Muscle of back (tissue), 11 donors: Measurements from ENCODE around the gene ATAD2B. TPM values are rescaled to one million over a fixed set of nuclear protein-coding genes. Genes with fewer than 3 reads are reported as not detected.
"Not testable (repeated sequence)": the region's sequence is repeated elsewhere in the genome, so short reads cannot be mapped to it uniquely, and the experiment has no call there.

Experiments used
- DNase-seq, 3 donors: peaks; one replicate each; pipeline versions ENCODE4 v3.0.0 to v3.0.0-alpha.2; 2013
- polyA plus RNA-seq, 10 donors: library from polyadenylated mRNA; unstranded; fragments of 120-200 nt; gene quantifications; one replicate each; pipeline ENCODE4 v1.2.1, GENCODE V29; 2013; ENCODE audit not compliant: insufficient read length in 10 of 10

Gene ATAD2B
- polyA plus RNA-seq, 10 donors, result 10.2 to 15.5 (median 12.9) TPM

GRCh38 chr2:23746141-23746863 is 180.6 kb downstream of the ATAD2B start:
- no peak for DNase-seq

- peak; percentile 85 to 92 (median 86) for DNase-seq
Measured at GRCh38 chr2:23745726-23746105, 181.2 kb downstream of the ATAD2B start.

GRCh38 chr2:23745068-23745725 is 181.7 kb downstream of the ATAD2B start:
- peak in 2 of 3 donors; percentile 34 to 46 for DNase-seq

- not testable (repeated sequence) for DNase-seq
Measured at GRCh38 chr2:23736783-23737182, 190.1 kb downstream of the ATAD2B start.

GRCh38 chr2:23734416-23734815 is 192.5 kb downstream of the ATAD2B start:
- no peak for DNase-seq

- DNase-seq, result not testable (repeated sequence)
Measured at GRCh38 chr2:23723029-23723428, 203.9 kb downstream of the ATAD2B start.

GRCh38 chr2:23722255-23722654 is 204.7 kb downstream of the ATAD2B start:
- no peak for DNase-seq

- no peak for DNase-seq
Measured at GRCh38 chr2:23721454-23721826, 205.5 kb downstream of the ATAD2B start.

- no peak for DNase-seq
Measured at GRCh38 chr2:23720705-23721453, 206.0 kb downstream of the ATAD2B start.

GRCh38 chr2:23719716-23720115 is 207.2 kb downstream of the ATAD2B start:
- no peak for DNase-seq

- peak; percentile 70 to 95 (median 80) for DNase-seq
Measured at GRCh38 chr2:23718931-23719700, 207.8 kb downstream of the ATAD2B start.

- DNase-seq, result no peak
Measured at GRCh38 chr2:23713351-23713750, 213.6 kb downstream of the ATAD2B start.

- DNase-seq, result no peak
Measured at GRCh38 chr2:23712756-23713151, 214.2 kb downstream of the ATAD2B start.

GRCh38 chr2:23711979-23712755 is 214.8 kb downstream of the ATAD2B start:
- DNase-seq, result peak in 2 of 3 donors; percentile 4 to 39

GRCh38 chr2:23709311-23709710 is 217.6 kb downstream of the ATAD2B start:
- DNase-seq, result no peak

GRCh38 chr2:23708771-23709170 is 218.2 kb downstream of the ATAD2B start:
- no peak for DNase-seq

GRCh38 chr2:23707096-23707495 is 219.8 kb downstream of the ATAD2B start:
- no peak for DNase-seq

GRCh38 chr2:23706613-23707078 is 220.3 kb downstream of the ATAD2B start:
- DNase-seq, result no peak

GRCh38 chr2:23705771-23706612 is 220.9 kb downstream of the ATAD2B start:
- no peak for DNase-seq
